Ishikawa (cell line): ENCODE results near the gene CCSER1.

Source experiments
- CEBPB ChIP-seq: IDR thresholded peaks from 2 replicates; pipeline ENCODE4 v1.6.1; 2012
- CREB1 ChIP-seq: IDR thresholded peaks from 2 replicates; pipeline ENCODE4 v1.6.1; 2012; ENCODE audit warnings: low read depth
- EGR1 ChIP-seq: IDR thresholded peaks from 2 replicates; pipeline ENCODE4 v1.6.1; 2012
- EP300 ChIP-seq: IDR thresholded peaks from 2 replicates; pipeline ENCODE4 v1.6.1; 2012; ENCODE audit warnings: borderline replicate concordance
- FOXM1 ChIP-seq: IDR thresholded peaks from 2 replicates; pipeline ENCODE4 v1.6.1; 2012; ENCODE audit warnings: low read depth, borderline replicate concordance
- MAX ChIP-seq: IDR thresholded peaks from 2 replicates; pipeline ENCODE4 v1.6.1; 2012
- NFIC ChIP-seq: IDR thresholded peaks from 2 replicates; pipeline ENCODE4 v1.6.1; 2012
- RAD21 ChIP-seq: IDR thresholded peaks from 2 replicates; pipeline ENCODE4 v1.6.1; 2012; ENCODE audit warnings: low read depth
- REST ChIP-seq: IDR thresholded peaks from 2 replicates; pipeline ENCODE4 v1.6.1; 2012; ENCODE audit warnings: low read depth, mild to moderate bottlenecking
- TAF1 ChIP-seq: IDR thresholded peaks from 2 replicates; pipeline ENCODE4 v1.6.1; 2012; ENCODE audit warnings: low read depth, mild to moderate bottlenecking
- TCF12 ChIP-seq: IDR thresholded peaks from 2 replicates; pipeline ENCODE4 v1.6.1; 2012; ENCODE audit warnings: low read depth
- TEAD4 ChIP-seq: IDR thresholded peaks from 2 replicates; pipeline ENCODE4 v1.6.1; 2012
- USF1 ChIP-seq: IDR thresholded peaks from 2 replicates; pipeline ENCODE4 v1.6.1; 2012
- YY1 ChIP-seq: IDR thresholded peaks from 2 replicates; pipeline ENCODE4 v1.6.1; 2012; ENCODE audit warnings: low read depth
- ZBTB7A ChIP-seq: IDR thresholded peaks from 2 replicates; pipeline ENCODE4 v1.6.1; 2012; ENCODE audit warnings: low read depth

CCSER1 gene

GRCh38 chr4:90281541-90282355 lies 154.6 kb downstream of the CCSER1 start:
- TF ChIP-seq NFIC (no peak), FOXM1 (no peak), EP300 (no peak), CEBPB (no peak), MAX (no peak), YY1 (no peak), TAF1 (no peak), CREB1 (no peak), USF1 (no peak), RAD21 (no peak), ZBTB7A (no peak)

GRCh38 chr4:90290345-90290744 lies 163.2 kb downstream of the CCSER1 start:
- no peak for TF ChIP-seq TCF12
- TF ChIP-seq YY1 = no peak
- TF ChIP-seq NFIC = no peak
- no peak for TF ChIP-seq MAX
- TF ChIP-seq CEBPB = no peak
- TF ChIP-seq EGR1 = no peak
- no peak for TF ChIP-seq REST
- no peak for TF ChIP-seq RAD21
- no peak for TF ChIP-seq FOXM1
- no peak for TF ChIP-seq USF1
- TF ChIP-seq CREB1 = no peak
- no peak for TF ChIP-seq TAF1
- no peak for TF ChIP-seq TEAD4
- no peak for TF ChIP-seq EP300
- TF ChIP-seq ZBTB7A = no peak

- TF ChIP-seq USF1 (no peak), FOXM1 (no peak), RAD21 (no peak), CREB1 (no peak)
Observed at GRCh38 chr4:90292438-90292837, 165.2 kb downstream of the CCSER1 start.

- TF ChIP-seq CREB1 = no peak
- peak; percentile 52 for TF ChIP-seq RAD21
Observed at GRCh38 chr4:90293320-90293719, 166.1 kb downstream of the CCSER1 start.

- TF ChIP-seq CREB1 (no peak), TAF1 (no peak), TCF12 (no peak), MAX (no peak), TEAD4 (no peak), YY1 (no peak), NFIC (no peak), CEBPB (no peak), RAD21 (no peak), ZBTB7A (no peak), EGR1 (no peak), REST (no peak), USF1 (no peak), EP300 (no peak)
Observed at GRCh38 chr4:90299373-90299772, 172.2 kb downstream of the CCSER1 start.
